Endodermal cell (in vitro differentiated cells): Measurements from ENCODE around the gene ZNF280A. TPM values are rescaled to one million over a fixed set of nuclear protein-coding genes. Genes with fewer than 3 reads are reported as not detected.
"Not testable (repeated sequence)": the region's sequence is repeated elsewhere in the genome, so short reads cannot be mapped to it uniquely, and the experiment has no call there.

Experiments used
- DNase-seq: peaks from one replicate; pipeline ENCODE4 v3.0.0-alpha.2; 2017
- H3K27ac ChIP-seq: 2 replicates; pipeline ENCODE4 v1.5.1; 2013; ENCODE audit warnings: mild to moderate bottlenecking, low read depth, low read length, moderate library complexity
- H3K27me3 ChIP-seq: 2 replicates; pipeline ENCODE4 v1.6.1; 2013; ENCODE audit warnings: mild to moderate bottlenecking, low read length, moderate library complexity; ENCODE audit not compliant: insufficient read depth, control insufficient read depth, poor library complexity, severe bottlenecking
- H3K36me3 ChIP-seq: 2 replicates; pipeline ENCODE4 v1.7.0; 2013; ENCODE audit warnings: mild to moderate bottlenecking, low read length, moderate library complexity; ENCODE audit not compliant: control insufficient read depth, insufficient read depth
- H3K4me1 ChIP-seq: one replicate; pipeline ENCODE4 v1.7.0; 2013; ENCODE audit warnings: low read length; ENCODE audit not compliant: control insufficient read depth, insufficient read depth
- H3K4me3 ChIP-seq: 2 replicates; pipeline ENCODE4 v1.5.1; 2013; ENCODE audit warnings: mild to moderate bottlenecking, low read length, moderate library complexity
- H3K9ac ChIP-seq: 2 replicates; pipeline ENCODE4 v1.6.1; 2013; ENCODE audit warnings: mild to moderate bottlenecking, low read length, moderate library complexity; ENCODE audit not compliant: poor library complexity, severe bottlenecking; ENCODE audit errors: extremely low read depth
- H3K9me3 ChIP-seq: 2 replicates; pipeline ENCODE4 v1.6.1; 2013; ENCODE audit warnings: mild to moderate bottlenecking, low read length, moderate library complexity; ENCODE audit not compliant: control insufficient read depth
- H3K27ac Mint-ChIP-seq: 2 replicates; pipeline ENCODE4 v1.8.0; 2020; ENCODE audit warnings: mixed read lengths
- H3K27me3 Mint-ChIP-seq: 2 replicates; pipeline ENCODE4 v1.8.0; 2021; ENCODE audit warnings: mild to moderate bottlenecking, mixed read lengths; ENCODE audit not compliant: insufficient read depth
- H3K36me3 Mint-ChIP-seq: 2 replicates; pipeline ENCODE4 v1.8.0; 2020; ENCODE audit warnings: low read depth, mixed read lengths
- H3K4me1 Mint-ChIP-seq: 2 replicates; pipeline ENCODE4 v1.8.0; 2020; ENCODE audit warnings: mixed read lengths
- H3K4me3 Mint-ChIP-seq: 2 replicates; pipeline ENCODE4 v1.8.0; 2020; ENCODE audit warnings: mild to moderate bottlenecking, moderate library complexity, mixed read lengths
- H3K9me3 Mint-ChIP-seq: 2 replicates; pipeline ENCODE4 v1.8.0; 2020; ENCODE audit warnings: mild to moderate bottlenecking, mixed read lengths
- WGBS, 2 experiments: methylation state at CpG; one replicate each; pipeline versions ENCODE4 v1.1.5 to v1.1.7; 2013; ENCODE audit warnings: missing lambda C conversion rate in 2 of 2, mixed read lengths in 1 of 2; ENCODE audit not compliant: insufficient coverage in 1 of 2, insufficient read length in 1 of 2; 5-methylcytosine and 5-hydroxymethylcytosine counted together
- total RNA-seq, 2 donors: library from RNA; stranded (reverse); fragmentation: NEBNext Ultra II Directional in 1 of 2; extraction: Animal tissue kit (Norgen Biotek cat#: 25700) in 1 of 2; gene quantifications; 2 replicates in 1 of 2; 3 replicates in 1 of 2; pipeline ENCODE4 v1.2.1, GENCODE V29; 2021
- TF ChIP-seq, protein P1 (sequence below): fragments of 200-600 bp; sonication (generic); conservative IDR thresholded peaks from 2 replicates; pipeline ENCODE4 v1.5.0; 2021; ENCODE audit warnings: antibody characterized with exemption, mild to moderate bottlenecking

The ZNF280A gene
- total RNA-seq, 2 donors from 2014 or later: 0.55 to 2.1 TPM

DNA sequence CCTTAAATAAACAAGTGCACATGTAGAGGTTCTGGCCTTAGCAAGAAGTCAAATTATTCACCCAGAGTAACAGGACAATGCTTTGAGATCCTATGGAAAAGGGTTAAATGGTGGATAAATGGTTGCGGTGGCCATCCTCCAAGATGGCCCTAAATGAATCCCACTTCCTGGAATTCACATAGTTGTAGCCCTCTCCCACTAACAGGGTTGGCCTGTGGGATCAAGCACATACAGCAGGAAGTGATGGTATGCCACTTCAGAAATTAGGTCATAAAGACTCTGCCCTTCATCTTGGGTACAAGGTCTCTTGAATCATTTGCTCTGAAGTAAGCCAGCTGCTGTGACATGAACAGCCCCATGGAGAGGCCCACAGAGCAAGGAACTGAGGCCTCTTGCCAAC, 13.3 kb downstream of the ZNF280A start:
- no peaks in the 10 kb centered on the region for H3K27me3 ChIP-seq
- Mint-ChIP-seq H3K4me1 (peaks cover 8% of the 10 kb centered on the region), H3K4me3 (peak overlapping the region; percentile 90), H3K27me3 (peaks cover 7% of the 10 kb centered on the region), H3K36me3 (peaks cover 53% of the 10 kb centered on the region), H3K27ac (no peak overlapping the region), H3K9me3 (peaks cover 26% of the 10 kb centered on the region)
- H3K4me1 ChIP-seq: no peaks in the 10 kb centered on the region
- H3K9me3 ChIP-seq: peaks cover 12% of the 10 kb centered on the region
- H3K9ac ChIP-seq: no peak overlapping the region
- TF ChIP-seq, protein P1, sequence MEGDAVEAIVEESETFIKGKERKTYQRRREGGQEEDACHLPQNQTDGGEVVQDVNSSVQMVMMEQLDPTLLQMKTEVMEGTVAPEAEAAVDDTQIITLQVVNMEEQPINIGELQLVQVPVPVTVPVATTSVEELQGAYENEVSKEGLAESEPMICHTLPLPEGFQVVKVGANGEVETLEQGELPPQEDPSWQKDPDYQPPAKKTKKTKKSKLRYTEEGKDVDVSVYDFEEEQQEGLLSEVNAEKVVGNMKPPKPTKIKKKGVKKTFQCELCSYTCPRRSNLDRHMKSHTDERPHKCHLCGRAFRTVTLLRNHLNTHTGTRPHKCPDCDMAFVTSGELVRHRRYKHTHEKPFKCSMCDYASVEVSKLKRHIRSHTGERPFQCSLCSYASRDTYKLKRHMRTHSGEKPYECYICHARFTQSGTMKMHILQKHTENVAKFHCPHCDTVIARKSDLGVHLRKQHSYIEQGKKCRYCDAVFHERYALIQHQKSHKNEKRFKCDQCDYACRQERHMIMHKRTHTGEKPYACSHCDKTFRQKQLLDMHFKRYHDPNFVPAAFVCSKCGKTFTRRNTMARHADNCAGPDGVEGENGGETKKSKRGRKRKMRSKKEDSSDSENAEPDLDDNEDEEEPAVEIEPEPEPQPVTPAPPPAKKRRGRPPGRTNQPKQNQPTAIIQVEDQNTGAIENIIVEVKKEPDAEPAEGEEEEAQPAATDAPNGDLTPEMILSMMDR: no peak
- 80 to 92% methylated on average over 1 of the region's 1 CpG for whole genome bisulfite sequencing, 2 experiments
- H3K36me3 ChIP-seq: peaks cover 51% of the 10 kb centered on the region
- peak overlapping the region; percentile 86 for H3K4me3 ChIP-seq
- no peak overlapping the region for H3K27ac ChIP-seq
- DNase-seq: no peak

DNA sequence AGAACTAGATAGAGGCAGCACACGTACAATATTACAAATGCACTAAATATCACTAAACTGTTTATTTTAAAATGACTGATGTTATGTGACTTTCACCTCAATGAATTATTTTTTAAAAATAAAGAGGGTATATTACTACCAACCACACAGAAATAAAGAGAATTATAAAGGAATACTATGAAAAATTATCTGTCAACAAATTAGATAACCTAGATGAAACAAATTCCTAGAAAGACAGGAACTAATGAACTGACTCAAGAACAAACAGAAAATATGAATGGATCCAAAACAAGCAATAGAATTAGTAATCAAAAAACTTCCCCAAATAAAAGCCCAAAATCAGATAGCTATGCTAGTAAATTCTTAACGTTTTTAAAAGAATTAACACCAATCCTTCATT, 21.8 kb downstream of the ZNF280A start:
- H3K4me1 ChIP-seq: no peaks in the 10 kb centered on the region
- peaks cover 40% of the 10 kb centered on the region for H3K36me3 ChIP-seq
- no peaks in the 10 kb centered on the region for H3K27me3 ChIP-seq
- H3K9me3 ChIP-seq: no peaks in the 10 kb centered on the region
- Mint-ChIP-seq H3K4me1 (no peaks in the 10 kb centered on the region), H3K4me3 (no peak overlapping the region), H3K27ac (no peak overlapping the region), H3K27me3 (no peaks in the 10 kb centered on the region), H3K9me3 (no peaks in the 10 kb centered on the region), H3K36me3 (peaks cover 59% of the 10 kb centered on the region)
- TF ChIP-seq, protein P1: no peak
- H3K4me3 ChIP-seq: no peak overlapping the region
- no peak overlapping the region for H3K9ac ChIP-seq
- WGBS, 2 experiments: 96% methylated on average over 1 of the region's 2 CpGs; no CpG with 5 or more reads in 1 of the 2 experiments
- no peak for DNase-seq
- H3K27ac ChIP-seq: no peak overlapping the region

DNA sequence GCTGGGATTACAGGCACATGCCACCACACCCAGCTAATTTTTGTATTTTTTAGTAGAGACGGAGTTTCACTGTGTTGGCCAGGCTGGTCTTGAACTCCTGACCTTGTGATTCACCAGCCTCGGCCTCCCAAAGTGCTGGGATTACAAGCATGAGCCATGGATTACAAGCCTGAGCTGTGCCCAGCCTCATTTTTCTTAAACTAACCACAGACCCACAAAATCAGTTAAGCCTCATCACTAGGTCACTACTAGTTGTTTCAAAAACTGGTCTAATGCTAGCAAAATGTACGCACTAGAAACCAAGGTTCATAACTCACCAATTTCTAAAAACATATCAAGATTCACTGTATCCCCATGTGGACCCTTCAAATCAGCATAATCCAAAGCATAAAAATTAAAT, 28.5 kb downstream of the ZNF280A start:
- H3K27ac ChIP-seq, H3K9ac ChIP-seq, H3K4me3 ChIP-seq, H3K9me3 Mint-ChIP-seq, H3K4me3 Mint-ChIP-seq, H3K9me3 ChIP-seq, H3K4me1 Mint-ChIP-seq, H3K27me3 ChIP-seq, H3K4me1 ChIP-seq, DNase-seq, H3K27me3 Mint-ChIP-seq, H3K27ac Mint-ChIP-seq: not testable (repeated sequence)
- peaks cover 66% of the 10 kb centered on the region for H3K36me3 Mint-ChIP-seq
- 94 to 100% methylated on average over 1 to 3 of the region's 3 CpGs for WGBS, 2 experiments
- peaks cover 64% of the 10 kb centered on the region for H3K36me3 ChIP-seq

DNA sequence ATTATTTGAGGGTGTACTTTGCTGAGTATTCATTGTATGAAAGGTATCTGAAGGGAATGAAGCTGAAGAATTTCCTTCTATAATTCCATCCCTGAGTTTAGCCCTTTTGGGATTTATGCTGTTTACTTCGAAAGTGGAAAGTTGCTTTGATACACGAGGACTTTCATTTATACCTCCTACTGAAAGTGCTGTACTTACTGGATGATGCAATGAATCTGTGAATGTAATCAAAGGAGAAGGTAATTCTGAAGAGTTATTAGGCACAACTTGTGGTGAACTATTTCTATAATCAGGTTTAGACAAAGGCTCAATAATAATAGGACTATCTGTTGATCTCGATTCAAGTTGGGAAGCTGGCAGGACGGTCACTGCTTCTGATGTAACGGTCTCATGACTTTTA, 31.3 kb downstream of the ZNF280A start:
- H3K27ac ChIP-seq: no peak overlapping the region
- peaks cover 63% of the 10 kb centered on the region for H3K36me3 Mint-ChIP-seq
- H3K4me1 ChIP-seq: no peaks in the 10 kb centered on the region
- no peak overlapping the region for H3K4me3 ChIP-seq
- H3K36me3 ChIP-seq: peaks cover 72% of the 10 kb centered on the region
- H3K27me3 Mint-ChIP-seq: no peaks in the 10 kb centered on the region
- 93 to 100% methylated on average over 3 to 5 of the region's 5 CpGs for WGBS, 2 experiments
- H3K27me3 ChIP-seq: no peaks in the 10 kb centered on the region
- no peak overlapping the region for H3K4me3 Mint-ChIP-seq
- no peak overlapping the region for H3K27ac Mint-ChIP-seq
- DNase-seq: no peak
- no peaks in the 10 kb centered on the region for H3K9me3 ChIP-seq
- H3K4me1 Mint-ChIP-seq: no peaks in the 10 kb centered on the region
- no peak overlapping the region for H3K9ac ChIP-seq
- TF ChIP-seq, protein P1: no peak
- H3K9me3 Mint-ChIP-seq: no peaks in the 10 kb centered on the region
